ENCODE results near the gene HPS1. TPM values are rescaled to one million over a fixed set of nuclear protein-coding genes. Genes with fewer than 3 reads are reported as not detected.

Gene HPS1
- total and polyA plus RNA-seq, 7 donors, result 11.5 to 29.1 (median 15.6) TPM

- 98 to 99% (median 99%) methylated on average over 4 of the region's 4 CpGs for WGBS, 3 donors
- H3K27ac ChIP-seq, result no peak overlapping the region
- DNase-seq (no peak), ATAC-seq (no peak)
- H3K9me3 ChIP-seq, result no peaks in the 10 kb centered on the region
- no peaks in the 10 kb centered on the region for H3K27me3 ChIP-seq (ENCODE audit: insufficient read depth in 3 of 3, low read length in 2 of 3)
- H3K36me3 ChIP-seq (ENCODE audit: insufficient read depth in 1 of 2, low read depth in 1 of 2), result no peaks in the 10 kb centered on the region
- no peak overlapping the region for H3K4me3 ChIP-seq
- TF ChIP-seq CTCF (IDR thresholded peaks at IDR 0.05), result no peak
- peaks cover 5% of the 10 kb centered on the region for H3K4me1 ChIP-seq
- intact Hi-C loops (cut with DNase I), result no loop called here
Measured at GRCh38 chr10:98378722-98379121, 68.0 kb downstream of the HPS1 start.

- ATAC-seq (no peak), DNase-seq (no peak)
- intact Hi-C loops (cut with DNase I), result no loop called here
- Histone ChIP-seq H3K27me3 (ENCODE audit: insufficient read depth in 3 of 3, low read length in 2 of 3) (no peaks in the 10 kb centered on the region), H3K27ac (no peak overlapping the region), H3K4me3 (no peak overlapping the region), H3K36me3 (ENCODE audit: insufficient read depth in 1 of 2, low read depth in 1 of 2) (no peaks in the 10 kb centered on the region), H3K4me1 (peaks cover 5% of the 10 kb centered on the region), H3K9me3 (no peaks in the 10 kb centered on the region)
- TF ChIP-seq CTCF (IDR thresholded peaks at IDR 0.05), result no peak
- 95 to 98% (median 96%) methylated on average over 3 of the region's 3 CpGs for WGBS, 3 donors
Measured at GRCh38 chr10:98377536-98377935, 69.2 kb downstream of the HPS1 start.

- no peak overlapping the region for H3K27ac ChIP-seq
- no peak for ATAC-seq
- no peak for TF ChIP-seq CTCF (IDR thresholded peaks at IDR 0.05)
- WGBS, 3 donors, result 92 to 95% (median 93%) methylated on average over 2 of the region's 2 CpGs
- no peaks in the 10 kb centered on the region for H3K36me3 ChIP-seq (ENCODE audit: insufficient read depth in 1 of 2, low read depth in 1 of 2)
- DNase-seq, result no peak
- H3K4me1 ChIP-seq, result peaks cover 5% of the 10 kb centered on the region
- no peak overlapping the region for H3K4me3 ChIP-seq
- H3K9me3 ChIP-seq, result no peaks in the 10 kb centered on the region
- no peaks in the 10 kb centered on the region for H3K27me3 ChIP-seq (ENCODE audit: insufficient read depth in 3 of 3, low read length in 2 of 3)
- intact Hi-C loops (cut with DNase I), result no loop called here
Measured at GRCh38 chr10:98377001-98377400, 69.7 kb downstream of the HPS1 start.

- intact Hi-C loops (cut with DNase I), result no loop called here
- 78 to 85% (median 84%) methylated on average over 1 of the region's 1 CpG for WGBS, 3 donors
- peaks cover 5% of the 10 kb centered on the region for H3K4me1 ChIP-seq
- DNase-seq, result no peak
- no peaks in the 10 kb centered on the region for H3K27me3 ChIP-seq (ENCODE audit: insufficient read depth in 3 of 3, low read length in 2 of 3)
- H3K36me3 ChIP-seq (ENCODE audit: insufficient read depth in 1 of 2, low read depth in 1 of 2), result no peaks in the 10 kb centered on the region
- no peaks in the 10 kb centered on the region for H3K9me3 ChIP-seq
- no peak for TF ChIP-seq CTCF (IDR thresholded peaks at IDR 0.05)
- peak in 2 of 4 donors; percentile 42 to 44 for ATAC-seq
- no peak overlapping the region for H3K27ac ChIP-seq
- H3K4me3 ChIP-seq, result no peak overlapping the region
Measured at GRCh38 chr10:98376485-98376884, 70.2 kb downstream of the HPS1 start.

- WGBS, 3 donors, result 46 to 56% (median 50%) methylated on average over 8 of the region's 8 CpGs
- Histone ChIP-seq H3K36me3 (ENCODE audit: insufficient read depth in 1 of 2, low read depth in 1 of 2) (no peaks in the 10 kb centered on the region), H3K9me3 (no peaks in the 10 kb centered on the region), H3K27ac (no peak overlapping the region), H3K27me3 (ENCODE audit: insufficient read depth in 3 of 3, low read length in 2 of 3) (no peaks in the 10 kb centered on the region), H3K4me3 (no peak overlapping the region), H3K4me1 (peaks cover 5% of the 10 kb centered on the region)
- no peak for DNase-seq
- peak; percentile 62 to 68 (median 64) for ATAC-seq
- intact Hi-C loops (cut with DNase I), result no loop called here
- TF ChIP-seq CTCF (IDR thresholded peaks at IDR 0.05), result no peak
Measured at GRCh38 chr10:98374217-98374985, 72.3 kb downstream of the HPS1 start.
